SH-SY5Y (cell line): ENCODE data around the gene LRCH1.

Experiments used
- GATA2 ChIP-seq: IDR thresholded peaks from 2 replicates; pipeline ENCODE4 v1.6.1; 2011; ENCODE audit warnings: mild to moderate bottlenecking, low read depth, low read length
- GATA3 ChIP-seq: IDR thresholded peaks from 2 replicates; pipeline ENCODE4 v1.6.1; 2011; ENCODE audit warnings: low read depth, mild to moderate bottlenecking, low read length, moderate library complexity

DNA sequence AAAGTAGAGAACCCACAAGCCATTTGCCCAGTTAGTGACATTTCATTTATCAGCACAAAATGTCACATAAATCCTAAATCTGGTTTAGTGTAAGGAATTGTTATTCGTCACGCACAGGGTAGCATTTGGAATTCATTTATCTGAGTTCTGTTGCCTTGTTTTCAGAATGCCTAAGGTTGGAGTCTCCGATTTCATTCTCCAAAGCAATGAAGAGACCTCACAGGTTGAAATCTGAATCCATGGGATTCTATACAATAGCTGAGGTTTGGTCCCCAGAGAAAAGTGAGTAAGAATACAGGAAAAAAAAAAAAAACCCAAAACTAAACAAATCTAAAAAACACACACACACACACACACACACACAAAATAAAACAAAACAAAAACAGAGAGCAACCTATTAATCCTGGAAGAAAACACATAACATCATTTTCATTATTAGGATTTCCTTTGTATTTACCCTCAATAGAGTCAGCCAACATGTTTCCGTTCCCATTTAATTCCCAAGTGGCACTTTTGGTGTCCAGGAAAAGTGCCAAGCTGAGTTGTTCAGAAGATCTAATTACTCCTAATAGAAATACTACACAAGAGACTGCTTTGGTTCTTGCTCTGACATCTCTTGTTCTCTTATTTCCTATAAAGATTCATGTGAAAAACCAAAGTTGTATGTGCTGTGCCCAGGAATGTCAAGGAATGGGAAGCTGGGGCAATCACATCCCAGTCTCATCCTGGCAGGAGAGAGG lies 36.2 kb upstream of the LRCH1 start:
- TF ChIP-seq GATA3 (no peak), GATA2 (no peak)
